ENCODE data around the gene NFATC3. TPM values are rescaled to one million over a fixed set of nuclear protein-coding genes. Genes with fewer than 3 reads are reported as not detected.

NFATC3 gene
- total RNA-seq, 4 donors from 2014 or later = 27.5 to 107 (median 41.6) TPM

- Histone ChIP-seq H3K27ac (peak overlapping the region; percentile 44 to 60 (median 55)), H3K36me3 (no peaks in the 10 kb centered on the region), H3K27me3 (no peaks in the 10 kb centered on the region), H3K4me3 (no peak overlapping the region), H3K9me3 (no peaks in the 10 kb centered on the region), H3K4me1 (peaks cover 0 to 51% (median 20%) of the 10 kb centered on the region in 4 donors)
- in situ Hi-C loops (cut with MboI; ENCODE audit: low pct_ligation_motif_present in 1 of 4, low pct_unique_long_range_greater_than_20kb in 1 of 4, low sequenced_read_pairs in 3 of 4) = no loop called here
- intact Hi-C loops (cut with DNase I; ENCODE audit: low total_unique reads) = no loop called here
- TF ChIP-seq EP300 (IDR thresholded peaks at IDR 0.05; ENCODE audit: low read depth) (no peak), CTCF (IDR thresholded peaks at IDR 0.05) (no peak), POLR2AphosphoS5 (IDR thresholded peaks at IDR 0.05) (no peak), POLR2A (IDR thresholded peaks at IDR 0.05) (no peak)
- no peak for DNase-seq
- 40 to 51% methylated on average over 4 of the region's 4 CpGs for WGBS, 2 donors (ENCODE audit: low coverage in 1 of 2)
Measured at GRCh38 chr16:68275611-68276191, 190.5 kb downstream of the NFATC3 start.

GRCh38 chr16:68276223-68276622 lies 191.1 kb downstream of the NFATC3 start:
- Histone ChIP-seq H3K36me3 (no peaks in the 10 kb centered on the region), H3K4me1 (peaks cover 0 to 56% (median 20%) of the 10 kb centered on the region in 4 donors), H3K27ac (peak overlapping the region; percentile 44 to 60 (median 55)), H3K27me3 (no peaks in the 10 kb centered on the region), H3K4me3 (no peak overlapping the region), H3K9me3 (no peaks in the 10 kb centered on the region)
- intact Hi-C loops (cut with DNase I; ENCODE audit: low total_unique reads) (no loop called here), in situ Hi-C loops (cut with MboI; ENCODE audit: low pct_ligation_motif_present in 1 of 4, low pct_unique_long_range_greater_than_20kb in 1 of 4, low sequenced_read_pairs in 3 of 4) (no loop called here)
- TF ChIP-seq POLR2AphosphoS5 (IDR thresholded peaks at IDR 0.05) = no peak
- TF ChIP-seq POLR2A (IDR thresholded peaks at IDR 0.05) = no peak
- no peak for TF ChIP-seq EP300 (IDR thresholded peaks at IDR 0.05; ENCODE audit: low read depth)
- no peak for TF ChIP-seq CTCF (IDR thresholded peaks at IDR 0.05)
- 36 to 74% methylated on average over 2 to 3 of the region's 3 CpGs for WGBS, 2 donors (ENCODE audit: low coverage in 1 of 2)
- no peak for DNase-seq

Small RNA genes within 50 kb of the gene (small RNA-seq; reads per million reads assigned to genes)
- 0 reads per million in 4 donors for gene RF00019
- 0 reads per million in 4 donors for gene RF00554

Other genes with a start within 250 kb of the NFATC3 start
- 10 to 100 TPM; 24.7 to 44.1 (median 32.7) TPM for gene THAP11, start 243.1 kb upstream of the NFATC3 start, total RNA-seq
- 100 to 1,000 TPM in 1 of 4 donors, 10 to 100 TPM in 3; 75.2 to 131 (median 89.0) TPM for gene NUTF2, start 238.4 kb upstream of the NFATC3 start, total RNA-seq
- 100 to 1,000 TPM in 2 of 4 donors, 10 to 100 TPM in 2; 58.2 to 248 (median 100) TPM for gene CENPT, start 237.7 kb upstream of the NFATC3 start, total RNA-seq
- 100 to 1,000 TPM in 2 of 4 donors, 10 to 100 TPM in 2; 76.4 to 162 (median 105) TPM for gene EDC4, start 212.3 kb upstream of the NFATC3 start, total RNA-seq
- 1 to 10 TPM in 1 of 4 donors, not detected in 3; 2.5 TPM for gene NRN1L, start 200.5 kb upstream of the NFATC3 start, total RNA-seq
- 100 to 1,000 TPM in 1 of 4 donors, 10 to 100 TPM in 3; 24.1 to 132 (median 56.2) TPM for gene PSKH1, start 192.1 kb upstream of the NFATC3 start, total RNA-seq
- 1 to 10 TPM in 3 of 4 donors, not detected in 1; 1.6 to 2.1 (median 1.6) TPM for gene CTRL, start 153.5 kb upstream of the NFATC3 start, total RNA-seq
- gene PSMB10, start 148.5 kb upstream of the NFATC3 start, total RNA-seq = 100 to 1,000 TPM in 1 of 4 donors, 10 to 100 TPM in 3; 65.6 to 100 (median 68.6) TPM
- gene LCAT, start 141.2 kb upstream of the NFATC3 start, total RNA-seq = 10 to 100 TPM in 1 of 4 donors, 1 to 10 TPM in 3; 2.2 to 30.7 (median 4.2) TPM
- 10 to 100 TPM; 18.1 to 46.4 (median 25.4) TPM for gene SLC12A4, start 116.7 kb upstream of the NFATC3 start, total RNA-seq
- not detected for gene DPEP3, start 104.9 kb upstream of the NFATC3 start, total RNA-seq
- gene DPEP2, start 85.9 kb upstream of the NFATC3 start, total RNA-seq = 1 to 10 TPM; 1.5 to 4.4 (median 1.5) TPM
- gene DPEP2NB, start 69.5 kb upstream of the NFATC3 start, total RNA-seq = not detected
- 10 to 100 TPM in 1 of 4 donors, 1 to 10 TPM in 3; 4.8 to 13.1 (median 6.2) TPM for gene DDX28, start 62.1 kb upstream of the NFATC3 start, total RNA-seq
- gene DUS2, start 62.1 kb upstream of the NFATC3 start, total RNA-seq = 10 to 100 TPM in 3 of 4 donors, 1 to 10 TPM in 1; 9.2 to 13.1 (median 11.2) TPM
- 10 to 100 TPM; 61.3 to 87.5 (median 77.2) TPM for gene ESRP2, start 150.8 kb downstream of the NFATC3 start, total RNA-seq
- gene PLA2G15, start 160.0 kb downstream of the NFATC3 start, total RNA-seq = 10 to 100 TPM in 3 of 4 donors, 1 to 10 TPM in 1; 9.6 to 18.2 (median 15.0) TPM
- 100 to 1,000 TPM in 1 of 4 donors, 10 to 100 TPM in 3; 20.6 to 145 (median 31.4) TPM for gene SLC7A6, start 179.2 kb downstream of the NFATC3 start, total RNA-seq
- 10 to 100 TPM in 3 of 4 donors, 1 to 10 TPM in 1; 7.8 to 49.0 (median 15.3) TPM for gene SLC7A6OS, start 225.6 kb downstream of the NFATC3 start, total RNA-seq
- 100 to 1,000 TPM in 1 of 4 donors, 10 to 100 TPM in 3; 20.6 to 115 (median 38.5) TPM for gene PRMT7, start 225.6 kb downstream of the NFATC3 start, total RNA-seq